ENCODE data around the gene UCHL1.
"Not testable (repeated sequence)": the region's sequence is repeated elsewhere in the genome, so short reads cannot be mapped to it uniquely, and the experiment has no call there.

UCHL1 gene

GRCh38 chr4:41294445-41295062, 37.8 kb downstream of the UCHL1 start:
- DNase-seq = no peak

- no peak for DNase-seq
Observed at GRCh38 chr4:41296995-41297394, 40.3 kb downstream of the UCHL1 start.

GRCh38 chr4:41297832-41298231, 41.1 kb downstream of the UCHL1 start:
- DNase-seq = no peak

GRCh38 chr4:41299486-41299885, 42.8 kb downstream of the UCHL1 start:
- DNase-seq = no peak

GRCh38 chr4:41301137-41301536, 44.4 kb downstream of the UCHL1 start:
- no peak for DNase-seq

GRCh38 chr4:41303372-41304118, 46.8 kb downstream of the UCHL1 start:
- no peak for DNase-seq

GRCh38 chr4:41304221-41304620, 47.5 kb downstream of the UCHL1 start:
- no peak for DNase-seq

GRCh38 chr4:41305476-41305875, 48.7 kb downstream of the UCHL1 start:
- DNase-seq = no peak

- DNase-seq = peak; percentile 17
Observed at GRCh38 chr4:41307638-41308037, 50.9 kb downstream of the UCHL1 start.

GRCh38 chr4:41308398-41308797, 51.7 kb downstream of the UCHL1 start:
- DNase-seq = no peak

- not testable (repeated sequence) for DNase-seq
Observed at GRCh38 chr4:41315426-41315825, 58.7 kb downstream of the UCHL1 start.

GRCh38 chr4:41315862-41316261, 59.1 kb downstream of the UCHL1 start:
- DNase-seq = no peak
